H9 (cell line): ENCODE measurements around the gene DOCK1. TPM values are rescaled to one million over a fixed set of nuclear protein-coding genes. Genes with fewer than 3 reads are reported as not detected.
A peak's percentile ranks its signal among the peaks of the same experiment; 100 is the strongest.

Experiments used
- DNase-seq: peaks from one replicate; pipeline ENCODE4 v3.0.0-alpha.2; 2017
- H2AFZ ChIP-seq: one replicate; pipeline ENCODE4 v1.6.1; 2013; ENCODE audit warnings: mild to moderate bottlenecking, low read length, control low read depth, moderate library complexity
- H2AK5ac ChIP-seq: 2 replicates; pipeline ENCODE4 v1.6.1; 2013; ENCODE audit warnings: low read length, control low read depth, mixed read lengths; ENCODE audit not compliant: insufficient read length
- H2BK120ac ChIP-seq: one replicate; pipeline ENCODE4 v1.6.1; 2013; ENCODE audit warnings: low read depth, mild to moderate bottlenecking, low read length, control low read depth, inconsistent platforms; ENCODE audit not compliant: poor library complexity, severe bottlenecking
- H2BK12ac ChIP-seq: 2 replicates; pipeline ENCODE4 v1.6.1; 2013; ENCODE audit warnings: low read length, control low read depth, mixed read lengths, low read depth; ENCODE audit not compliant: insufficient read length
- H2BK15ac ChIP-seq: 2 replicates; pipeline ENCODE4 v1.6.1; 2013; ENCODE audit warnings: low read depth, low read length, control low read depth
- H2BK20ac ChIP-seq: one replicate; pipeline ENCODE4 v1.6.1; 2013; ENCODE audit warnings: low read depth, mild to moderate bottlenecking, low read length, control low read depth, inconsistent platforms; ENCODE audit not compliant: poor library complexity, severe bottlenecking
- H2BK5ac ChIP-seq: 2 replicates; pipeline ENCODE4 v1.6.1; 2013; ENCODE audit warnings: low read length, control low read depth, mixed read lengths; ENCODE audit not compliant: insufficient read length
- H3K14ac ChIP-seq: 2 replicates; pipeline ENCODE4 v1.6.1; 2013; ENCODE audit warnings: low read length, control low read depth; ENCODE audit not compliant: insufficient read depth
- H3K18ac ChIP-seq: 2 replicates; pipeline ENCODE4 v1.6.1; 2013; ENCODE audit warnings: low read depth, mild to moderate bottlenecking, mixed read lengths, low read length, control low read depth; ENCODE audit not compliant: insufficient read length
- H3K23ac ChIP-seq: 2 replicates; pipeline ENCODE4 v1.6.1; 2013; ENCODE audit warnings: low read length, control low read depth, mixed read lengths, low read depth; ENCODE audit not compliant: insufficient read length
- H3K23me2 ChIP-seq: 2 replicates; pipeline ENCODE4 v1.6.1; 2013; ENCODE audit warnings: low read depth, mild to moderate bottlenecking, mixed read lengths, low read length, control low read depth; ENCODE audit not compliant: insufficient read length, poor library complexity, severe bottlenecking
- H3K27ac ChIP-seq: 2 replicates; pipeline ENCODE4 v1.5.1; 2013; ENCODE audit warnings: low read length, control low read depth, mixed read lengths, low read depth; ENCODE audit not compliant: insufficient read length
- H3K27me3 ChIP-seq: 2 replicates; pipeline ENCODE4 v1.6.1; 2013; ENCODE audit warnings: low read length, control low read depth, inconsistent platforms; ENCODE audit not compliant: insufficient read depth
- H3K4ac ChIP-seq: 2 replicates; pipeline ENCODE4 v1.6.1; 2013; ENCODE audit warnings: low read depth, mild to moderate bottlenecking, control low read depth, inconsistent platforms, low read length, moderate library complexity
- H3K4me1 ChIP-seq: 2 replicates; pipeline ENCODE4 v1.6.1; 2013; ENCODE audit warnings: low read length, control low read depth, inconsistent platforms; ENCODE audit not compliant: insufficient read depth
- H3K4me2 ChIP-seq: 2 replicates; pipeline ENCODE4 v1.6.1; 2013; ENCODE audit warnings: low read length, control low read depth, mixed read lengths; ENCODE audit not compliant: insufficient read length, insufficient read depth
- H3K56ac ChIP-seq: 2 replicates; pipeline ENCODE4 v1.6.1; 2013; ENCODE audit warnings: low read depth, mild to moderate bottlenecking, mixed read lengths, low read length, control low read depth; ENCODE audit not compliant: insufficient read length
- H3K79me1 ChIP-seq: 2 replicates; pipeline ENCODE4 v1.6.1; 2013; ENCODE audit warnings: low read depth, mild to moderate bottlenecking, moderate library complexity, low read length, control low read depth, inconsistent platforms; ENCODE audit not compliant: insufficient read depth, poor library complexity, severe bottlenecking
- H3K79me2 ChIP-seq: 2 replicates; pipeline ENCODE4 v1.6.1; 2013; ENCODE audit warnings: low read length, control low read depth, inconsistent platforms; ENCODE audit not compliant: insufficient read depth
- H3K9ac ChIP-seq: 2 replicates; pipeline ENCODE4 v1.6.1; 2013; ENCODE audit warnings: low read length, control low read depth, mixed read lengths; ENCODE audit not compliant: insufficient read length; ENCODE audit errors: extremely low read depth
- H3K9me3 ChIP-seq: one replicate; pipeline ENCODE4 v1.6.1; 2013; ENCODE audit warnings: low read depth, low read length, inconsistent platforms; ENCODE audit not compliant: control insufficient read depth
- H3T11ph ChIP-seq: one replicate; pipeline ENCODE4 v1.6.1; 2013; ENCODE audit warnings: mild to moderate bottlenecking, low read length, control low read depth, inconsistent platforms
- H4K20me1 ChIP-seq: one replicate; pipeline ENCODE4 v1.6.1; 2013; ENCODE audit not compliant: control insufficient read depth, insufficient read length, insufficient read depth
- H4K5ac ChIP-seq: 2 replicates; pipeline ENCODE4 v1.6.1; 2013; ENCODE audit warnings: low read depth, mild to moderate bottlenecking, mixed read lengths, low read length, control low read depth; ENCODE audit not compliant: insufficient read length
- H4K8ac ChIP-seq: replicated peaks from 2 replicates; pipeline ENCODE4 v1.6.1; 2013; ENCODE audit warnings: low read length, control low read depth, mixed read lengths, low read depth; ENCODE audit not compliant: insufficient read length
- H4K91ac ChIP-seq: 2 replicates; pipeline ENCODE4 v1.6.1; 2013; ENCODE audit warnings: low read depth, mild to moderate bottlenecking, moderate library complexity, mixed read lengths, low read length, control low read depth; ENCODE audit not compliant: insufficient read length
- H3K27ac Mint-ChIP-seq, 3 experiments: 2 replicates in 2 of 3; 3 replicates in 1 of 3; pipeline ENCODE4 v1.8.0; 2020 to 2021; ENCODE audit warnings: mixed read lengths in 3 of 3, mild to moderate bottlenecking in 1 of 3, moderate library complexity in 1 of 3
- H3K27me3 Mint-ChIP-seq: 2 replicates; pipeline ENCODE4 v1.8.0; 2021; ENCODE audit warnings: low read depth, mild to moderate bottlenecking, moderate library complexity, mixed read lengths
- H3K36me3 Mint-ChIP-seq, 3 experiments: 2 replicates in 2 of 3; 3 replicates in 1 of 3; pipeline ENCODE4 v1.8.0; 2020 to 2021; ENCODE audit warnings: low read depth in 3 of 3, mixed read lengths in 3 of 3; ENCODE audit not compliant: insufficient read depth in 1 of 3
- H3K4me1 Mint-ChIP-seq, 2 experiments: 2 replicates each; pipeline ENCODE4 v1.8.0; 2020; ENCODE audit warnings: mixed read lengths in 2 of 2
- H3K4me3 Mint-ChIP-seq, 2 experiments: 2 replicates in 1 of 2; 3 replicates in 1 of 2; pipeline ENCODE4 v1.8.0; 2020 to 2021; ENCODE audit warnings: mild to moderate bottlenecking in 2 of 2, mixed read lengths in 2 of 2, moderate library complexity in 1 of 2
- H3K9me3 Mint-ChIP-seq, 2 experiments: 2 replicates in 1 of 2; 3 replicates in 1 of 2; pipeline ENCODE4 v1.8.0; 2020; ENCODE audit warnings: mild to moderate bottlenecking in 2 of 2, mixed read lengths in 2 of 2, moderate library complexity in 1 of 2
- WGBS: extraction: QIAGEN DNeasy Blood & Tissue Kit; methylation state at CpG from one replicate; pipeline ENCODE4 v1.1.7; 2013; ENCODE audit warnings: missing lambda C conversion rate, low lambda C conversion rate, mixed read lengths; ENCODE audit not compliant: insufficient read length; ENCODE audit errors: extremely low coverage; 5-methylcytosine and 5-hydroxymethylcytosine counted together
- total RNA-seq: library from RNA; stranded (reverse); gene quantifications from 2 replicates; pipeline ENCODE4 v1.2.1, GENCODE V29; 2021
- TF ChIP-seq, protein P1 (sequence below): fragments of 200-600 bp; sonication (generic); conservative IDR thresholded peaks from 3 replicates; pipeline ENCODE4 v1.8.0; 2021; ENCODE audit warnings: antibody characterized with exemption, mild to moderate bottlenecking

Gene DOCK1
- total RNA-seq, 1 experiment from 2014 or later = 57.0 TPM

DNA sequence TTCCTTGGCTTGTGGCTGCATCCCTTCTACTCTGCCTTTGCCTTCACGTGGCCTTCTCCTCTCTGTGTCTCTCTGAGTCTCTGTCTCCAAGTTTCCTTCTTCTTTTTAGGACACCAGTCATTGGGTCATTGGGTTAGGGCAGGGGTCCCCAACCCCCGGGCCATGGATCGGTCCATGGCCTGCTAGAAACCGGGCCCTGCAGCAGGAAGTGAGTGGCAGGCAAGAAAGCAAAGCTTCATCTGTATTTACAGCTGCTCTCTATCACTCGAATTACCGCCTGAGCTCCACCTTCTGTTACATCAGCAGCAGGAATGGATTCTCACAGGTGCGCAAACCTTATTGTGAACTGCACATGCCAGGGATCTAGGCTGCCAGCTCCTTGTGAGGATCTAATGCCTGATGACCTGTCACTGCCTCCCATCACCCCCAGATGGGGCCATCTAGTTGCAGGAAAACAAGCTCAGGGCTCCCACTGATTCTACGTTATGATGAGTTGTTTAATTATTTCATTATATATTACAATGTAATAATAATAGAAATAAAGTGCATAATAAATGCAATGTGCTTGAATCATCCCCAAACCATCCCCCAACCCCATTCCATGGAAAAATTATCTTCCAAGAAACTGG is 47.9 kb upstream of the DOCK1 start:
- no peak overlapping the region for H4K5ac ChIP-seq
- no peaks in the 10 kb centered on the region for H4K20me1 ChIP-seq
- H3K9me3 ChIP-seq = no peaks in the 10 kb centered on the region

More for the DNA sequence above, 47.9 kb upstream of the DOCK1 start:
- DNase-seq = no peak
- Mint-ChIP-seq H3K36me3 (peaks cover 0 to 5% (median 2%) of the 10 kb centered on the region in 3 experiments; a peak in 2 of 7 replicates), H3K4me1 (no peaks in the 10 kb centered on the region), H3K27me3 (peaks cover 7% of the 10 kb centered on the region), H3K27ac (peak overlapping the region in 1 of 3 experiments; percentile 41; a peak in 1 of 7 replicates), H3K9me3 (peaks cover 2 to 3% of the 10 kb centered on the region in 2 experiments; a peak in 2 of 5 replicates), H3K4me3 (no peak overlapping the region)
- H2BK5ac ChIP-seq = no peak overlapping the region
- H4K91ac ChIP-seq = no peak overlapping the region
- H3K4me2 ChIP-seq = no peak overlapping the region
- H2AFZ ChIP-seq = no peak overlapping the region
- H3K4me1 ChIP-seq = no peaks in the 10 kb centered on the region
- no peak overlapping the region for H4K8ac ChIP-seq
- no peak overlapping the region for H2BK15ac ChIP-seq
- no peak overlapping the region for H3K9ac ChIP-seq
- no peak overlapping the region for H2BK20ac ChIP-seq
- H3K27ac ChIP-seq = no peak overlapping the region
- no peaks in the 10 kb centered on the region for H3K79me1 ChIP-seq
- H2BK120ac ChIP-seq = no peak overlapping the region
- no peak overlapping the region for H2AK5ac ChIP-seq
- H3K14ac ChIP-seq = no peak overlapping the region
- no peak overlapping the region for H2BK12ac ChIP-seq
- no peaks in the 10 kb centered on the region for H3K79me2 ChIP-seq
- WGBS = no CpG with 5 or more reads among the region's 8 CpGs
- H3K27me3 ChIP-seq = no peaks in the 10 kb centered on the region
- H3T11ph ChIP-seq = no peak overlapping the region
- H3K23me2 ChIP-seq = no peaks in the 10 kb centered on the region
- TF ChIP-seq, protein P1, sequence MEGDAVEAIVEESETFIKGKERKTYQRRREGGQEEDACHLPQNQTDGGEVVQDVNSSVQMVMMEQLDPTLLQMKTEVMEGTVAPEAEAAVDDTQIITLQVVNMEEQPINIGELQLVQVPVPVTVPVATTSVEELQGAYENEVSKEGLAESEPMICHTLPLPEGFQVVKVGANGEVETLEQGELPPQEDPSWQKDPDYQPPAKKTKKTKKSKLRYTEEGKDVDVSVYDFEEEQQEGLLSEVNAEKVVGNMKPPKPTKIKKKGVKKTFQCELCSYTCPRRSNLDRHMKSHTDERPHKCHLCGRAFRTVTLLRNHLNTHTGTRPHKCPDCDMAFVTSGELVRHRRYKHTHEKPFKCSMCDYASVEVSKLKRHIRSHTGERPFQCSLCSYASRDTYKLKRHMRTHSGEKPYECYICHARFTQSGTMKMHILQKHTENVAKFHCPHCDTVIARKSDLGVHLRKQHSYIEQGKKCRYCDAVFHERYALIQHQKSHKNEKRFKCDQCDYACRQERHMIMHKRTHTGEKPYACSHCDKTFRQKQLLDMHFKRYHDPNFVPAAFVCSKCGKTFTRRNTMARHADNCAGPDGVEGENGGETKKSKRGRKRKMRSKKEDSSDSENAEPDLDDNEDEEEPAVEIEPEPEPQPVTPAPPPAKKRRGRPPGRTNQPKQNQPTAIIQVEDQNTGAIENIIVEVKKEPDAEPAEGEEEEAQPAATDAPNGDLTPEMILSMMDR = peak; percentile 54; the same call in 2 of the 3 replicates
- H3K18ac ChIP-seq = no peak overlapping the region
- no peak overlapping the region for H3K4ac ChIP-seq
- H3K23ac ChIP-seq = no peak overlapping the region
- no peak overlapping the region for H3K56ac ChIP-seq
